Measurements from ENCODE around the gene TAF11L11. TPM values are rescaled to one million over a fixed set of nuclear protein-coding genes. Genes with fewer than 3 reads are reported as not detected.

Gene TAF11L11
- total and polyA plus RNA-seq, 10 of the 15 experiments (the other 5 are each of a cell fraction or from before 2014, with no cell fraction given): not detected

GRCh38 chr5:17619354-17619753 lies 15.4 kb downstream of the TAF11L11 start:
- WGBS (ENCODE audit: insufficient coverage, insufficient replicate concordance, low lambda C conversion rate, missing lambda C conversion rate): 11% methylated on average over 3 of the region's 3 CpGs
- in situ Hi-C loops (cut with MboI): no loop called here
- Histone ChIP-seq H3K27me3 (replicated peaks in 1 of 2; ENCODE audit: control insufficient read depth in 2 of 2, insufficient read depth in 2 of 2, low read length in 1 of 2) (no peaks in the 10 kb centered on the region), H3K9me3 (replicated peaks; ENCODE audit: control insufficient read depth, insufficient read depth, low read length) (no peaks in the 10 kb centered on the region), H4K20me1 (ENCODE audit: control insufficient read depth, insufficient read depth) (no peaks in the 10 kb centered on the region), H3K36me3 (ENCODE audit: control insufficient read depth in 2 of 2, insufficient read depth in 2 of 2, low read length in 1 of 2) (no peaks in the 10 kb centered on the region), H2AFZ (ENCODE audit: control insufficient read depth, low read depth, low read length) (no peak overlapping the region), H3K4me3 (no peak overlapping the region), H3K4me2 (ENCODE audit: control insufficient read depth, insufficient read depth) (no peak overlapping the region), H3K79me2 (ENCODE audit: control insufficient read depth, insufficient read depth, low read length) (no peaks in the 10 kb centered on the region), H3K9ac (ENCODE audit: control insufficient read depth, insufficient read depth, low read length) (no peak overlapping the region), H3K4me1 (ENCODE audit: control insufficient read depth, insufficient read depth, low read length) (no peaks in the 10 kb centered on the region), H3K27ac (ENCODE audit: control insufficient read depth, insufficient read depth) (no peak overlapping the region)
- BruUV-seq (replicated peaks): no TSS peak
- DNase-seq (ENCODE audit: low read depth, low spot score) (no peak), FAIRE-seq (no peak), ATAC-seq (no peak)
- intact Hi-C loops (cut with micrococcal nuclease; ENCODE audit: unreplicated experiment): no loop called here
- CTCF ChIA-PET: no interaction called here
- SMC1A ChIA-PET (ENCODE audit: uncharacterized antibody, unreplicated experiment): no interaction called here
- RAD21 ChIA-PET (ENCODE audit: unreplicated experiment): no interaction called here
- POLR2A ChIA-PET: no interaction called here
- TF ChIP-seq MYB (IDR thresholded peaks at IDR 0.05; ENCODE audit: borderline replicate concordance, low read depth, low read length) (no peak), SIN3A (IDR thresholded peaks at IDR 0.05; ENCODE audit: low read depth, low read length) (no peak), POLR2A (IDR thresholded peaks at IDR 0.05; ENCODE audit: low read depth, low read length) (no peak), ATF7 (IDR thresholded peaks at IDR 0.05; ENCODE audit: low read depth) (no peak), IKZF1 (conservative IDR thresholded peaks at IDR 0.05) (no peak), MEF2B (IDR thresholded peaks at IDR 0.05; ENCODE audit: partially characterized antibody, poor library complexity, severe bottlenecking) (no peak), E2F8 (IDR thresholded peaks at IDR 0.05; ENCODE audit: low read depth, partially characterized antibody) (no peak), ZNF622 (IDR thresholded peaks at IDR 0.05) (no peak), SRF (IDR thresholded peaks at IDR 0.05; ENCODE audit: low read depth in 2 of 2, low read length in 2 of 2) (no peak), IKZF2 (IDR thresholded peaks at IDR 0.05) (no peak), EGR1 (IDR thresholded peaks at IDR 0.05; ENCODE audit: borderline replicate concordance in 1 of 2, low read depth in 2 of 2, low read length in 2 of 2) (no peak), PKNOX1 (IDR thresholded peaks at IDR 0.05) (no peak)
- TF ChIP-seq, protein P1, sequence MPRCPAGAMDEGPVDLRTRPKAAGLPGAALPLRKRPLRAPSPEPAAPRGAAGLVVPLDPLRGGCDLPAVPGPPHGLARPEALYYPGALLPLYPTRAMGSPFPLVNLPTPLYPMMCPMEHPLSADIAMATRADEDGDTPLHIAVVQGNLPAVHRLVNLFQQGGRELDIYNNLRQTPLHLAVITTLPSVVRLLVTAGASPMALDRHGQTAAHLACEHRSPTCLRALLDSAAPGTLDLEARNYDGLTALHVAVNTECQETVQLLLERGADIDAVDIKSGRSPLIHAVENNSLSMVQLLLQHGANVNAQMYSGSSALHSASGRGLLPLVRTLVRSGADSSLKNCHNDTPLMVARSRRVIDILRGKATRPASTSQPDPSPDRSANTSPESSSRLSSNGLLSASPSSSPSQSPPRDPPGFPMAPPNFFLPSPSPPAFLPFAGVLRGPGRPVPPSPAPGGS (IDR thresholded peaks at IDR 0.05; ENCODE audit: borderline replicate concordance, insufficient read depth, low read depth, low read length, poor library complexity, severe bottlenecking): no peak
- TF ChIP-seq, protein P2, sequence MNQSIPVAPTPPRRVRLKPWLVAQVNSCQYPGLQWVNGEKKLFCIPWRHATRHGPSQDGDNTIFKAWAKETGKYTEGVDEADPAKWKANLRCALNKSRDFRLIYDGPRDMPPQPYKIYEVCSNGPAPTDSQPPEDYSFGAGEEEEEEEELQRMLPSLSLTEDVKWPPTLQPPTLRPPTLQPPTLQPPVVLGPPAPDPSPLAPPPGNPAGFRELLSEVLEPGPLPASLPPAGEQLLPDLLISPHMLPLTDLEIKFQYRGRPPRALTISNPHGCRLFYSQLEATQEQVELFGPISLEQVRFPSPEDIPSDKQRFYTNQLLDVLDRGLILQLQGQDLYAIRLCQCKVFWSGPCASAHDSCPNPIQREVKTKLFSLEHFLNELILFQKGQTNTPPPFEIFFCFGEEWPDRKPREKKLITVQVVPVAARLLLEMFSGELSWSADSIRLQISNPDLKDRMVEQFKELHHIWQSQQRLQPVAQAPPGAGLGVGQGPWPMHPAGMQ (IDR thresholded peaks at IDR 0.05; ENCODE audit: borderline replicate concordance): no peak
- TF ChIP-seq, protein P3, sequence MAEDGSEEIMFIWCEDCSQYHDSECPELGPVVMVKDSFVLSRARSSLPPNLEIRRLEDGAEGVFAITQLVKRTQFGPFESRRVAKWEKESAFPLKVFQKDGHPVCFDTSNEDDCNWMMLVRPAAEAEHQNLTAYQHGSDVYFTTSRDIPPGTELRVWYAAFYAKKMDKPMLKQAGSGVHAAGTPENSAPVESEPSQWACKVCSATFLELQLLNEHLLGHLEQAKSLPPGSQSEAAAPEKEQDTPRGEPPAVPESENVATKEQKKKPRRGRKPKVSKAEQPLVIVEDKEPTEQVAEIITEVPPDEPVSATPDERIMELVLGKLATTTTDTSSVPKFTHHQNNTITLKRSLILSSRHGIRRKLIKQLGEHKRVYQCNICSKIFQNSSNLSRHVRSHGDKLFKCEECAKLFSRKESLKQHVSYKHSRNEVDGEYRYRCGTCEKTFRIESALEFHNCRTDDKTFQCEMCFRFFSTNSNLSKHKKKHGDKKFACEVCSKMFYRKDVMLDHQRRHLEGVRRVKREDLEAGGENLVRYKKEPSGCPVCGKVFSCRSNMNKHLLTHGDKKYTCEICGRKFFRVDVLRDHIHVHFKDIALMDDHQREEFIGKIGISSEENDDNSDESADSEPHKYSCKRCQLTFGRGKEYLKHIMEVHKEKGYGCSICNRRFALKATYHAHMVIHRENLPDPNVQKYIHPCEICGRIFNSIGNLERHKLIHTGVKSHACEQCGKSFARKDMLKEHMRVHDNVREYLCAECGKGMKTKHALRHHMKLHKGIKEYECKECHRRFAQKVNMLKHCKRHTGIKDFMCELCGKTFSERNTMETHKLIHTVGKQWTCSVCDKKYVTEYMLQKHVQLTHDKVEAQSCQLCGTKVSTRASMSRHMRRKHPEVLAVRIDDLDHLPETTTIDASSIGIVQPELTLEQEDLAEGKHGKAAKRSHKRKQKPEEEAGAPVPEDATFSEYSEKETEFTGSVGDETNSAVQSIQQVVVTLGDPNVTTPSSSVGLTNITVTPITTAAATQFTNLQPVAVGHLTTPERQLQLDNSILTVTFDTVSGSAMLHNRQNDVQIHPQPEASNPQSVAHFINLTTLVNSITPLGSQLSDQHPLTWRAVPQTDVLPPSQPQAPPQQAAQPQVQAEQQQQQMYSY (CRISPR knock-in tag; IDR thresholded peaks at IDR 0.05): no peak

Measured in GM12878 (cell line).